Pulmonary artery endothelial cell (primary cell): ENCODE results near the gene MCM3. TPM values are rescaled to one million over a fixed set of nuclear protein-coding genes. Genes with fewer than 3 reads are reported as not detected.

Experiments
- DNase-seq: peaks from one replicate; pipeline ENCODE4 v3.0.0-alpha.2; 2011; ENCODE audit warnings: low read depth, low spot score
- total RNA-seq: library from RNA; depleted of rRNA; stranded (reverse); fragments of >200 nt; gene quantifications from 2 replicates; pipeline ENCODE4 v1.2.3, GENCODE V29; 2014

MCM3 gene
- total RNA-seq, 1 donor from 2014 or later: 88.2 TPM

DNA sequence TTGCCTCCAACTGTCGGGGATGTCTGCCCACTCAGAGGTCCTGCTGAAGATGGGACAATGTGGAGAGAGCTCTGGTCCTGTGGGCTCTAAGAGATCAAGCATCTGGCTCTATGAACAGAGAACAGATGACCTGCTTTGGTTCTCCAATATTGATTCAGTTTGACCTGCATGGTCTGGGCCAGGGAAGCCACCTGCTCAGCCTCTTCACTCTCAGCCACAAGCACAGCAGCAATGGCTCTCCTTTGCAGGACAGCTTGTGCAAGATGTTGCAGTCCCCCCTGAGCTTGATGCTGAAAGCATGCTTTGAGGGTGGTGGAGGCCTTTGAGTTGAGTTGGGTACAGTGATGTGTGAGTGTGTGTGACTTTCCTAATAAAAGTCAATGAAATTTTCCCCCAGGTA, 18.6 kb upstream of the MCM3 start:
- DNase-seq: no peak

DNA sequence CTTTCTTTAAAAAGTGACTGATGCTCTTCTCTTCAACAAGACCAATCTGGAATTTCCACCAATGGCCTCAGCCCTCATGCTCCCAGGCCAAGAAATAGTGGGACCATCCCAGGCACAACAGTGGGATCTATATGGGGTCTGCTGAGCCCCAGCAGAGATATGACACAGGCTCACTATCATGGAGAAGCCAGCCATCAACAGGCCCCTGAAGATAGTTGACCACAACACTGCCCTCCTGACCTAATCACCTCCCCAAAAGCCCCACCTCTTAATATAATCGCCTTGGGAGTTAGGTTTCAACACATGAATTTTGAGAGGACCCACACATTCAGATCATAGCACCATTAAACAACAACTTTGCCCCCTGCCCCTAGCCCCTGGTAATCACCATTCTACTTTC, 16.8 kb upstream of the MCM3 start:
- no peak for DNase-seq

DNA sequence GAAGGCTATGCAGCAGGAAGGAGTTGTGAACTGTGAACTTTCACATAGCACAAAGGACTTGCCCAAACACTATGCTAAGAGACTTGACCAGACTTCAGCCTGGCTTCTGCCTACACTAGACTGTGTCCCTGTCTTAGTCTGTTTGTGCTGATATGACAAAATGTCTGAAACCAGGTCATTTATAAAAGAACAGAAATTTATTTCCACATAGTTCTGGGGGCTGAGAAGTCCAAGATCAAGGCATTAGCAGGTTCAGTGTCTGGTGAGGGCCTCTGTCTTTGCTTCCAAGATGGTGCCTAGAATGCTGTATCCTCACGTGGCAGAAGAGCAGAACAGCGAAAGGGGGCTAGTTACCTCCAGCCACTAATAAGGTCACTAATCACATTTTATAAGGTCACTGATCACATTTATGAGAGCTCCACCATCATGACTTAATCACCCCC, 16.0 kb upstream of the MCM3 start:
- no peak for DNase-seq

DNA sequence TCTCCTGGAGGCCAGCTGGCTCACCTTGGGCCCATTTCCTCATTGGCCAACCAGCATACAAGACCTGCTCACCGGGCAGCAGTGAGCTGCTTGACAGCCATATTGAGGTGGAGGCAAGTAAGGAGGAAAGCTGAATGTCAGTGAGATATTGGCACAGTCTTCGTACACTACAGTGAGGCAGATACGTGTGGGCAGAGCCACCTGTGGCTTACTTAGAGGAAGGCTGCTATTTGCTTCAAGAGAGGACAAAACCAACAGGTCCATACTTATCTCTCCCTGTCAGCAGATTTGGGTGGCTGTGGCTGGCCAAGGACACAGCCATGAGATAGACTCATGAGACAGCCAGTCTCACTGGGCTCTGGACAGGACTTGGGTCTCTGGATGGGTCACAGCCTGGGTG, 15.1 kb upstream of the MCM3 start:
- DNase-seq: no peak

DNA sequence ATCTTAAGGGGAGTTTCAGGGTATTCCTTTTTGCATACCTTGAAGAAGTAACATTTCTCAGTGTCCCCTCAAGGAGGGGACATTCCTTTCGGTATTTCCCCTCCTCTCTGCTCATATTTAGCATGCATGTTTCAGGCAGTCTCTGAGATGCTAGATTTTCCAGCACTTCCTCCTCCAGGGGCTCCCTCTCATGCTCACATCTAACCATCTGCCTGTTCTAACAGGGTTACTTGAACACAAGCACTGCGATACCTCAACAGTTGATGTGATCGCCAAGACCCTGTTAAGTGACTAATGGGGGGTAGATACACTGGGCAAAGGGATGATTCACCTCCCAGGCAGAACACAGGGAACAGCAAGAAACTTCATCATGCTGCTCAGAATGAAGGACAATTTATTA, 12.9 kb upstream of the MCM3 start:
- DNase-seq: no peak

DNA sequence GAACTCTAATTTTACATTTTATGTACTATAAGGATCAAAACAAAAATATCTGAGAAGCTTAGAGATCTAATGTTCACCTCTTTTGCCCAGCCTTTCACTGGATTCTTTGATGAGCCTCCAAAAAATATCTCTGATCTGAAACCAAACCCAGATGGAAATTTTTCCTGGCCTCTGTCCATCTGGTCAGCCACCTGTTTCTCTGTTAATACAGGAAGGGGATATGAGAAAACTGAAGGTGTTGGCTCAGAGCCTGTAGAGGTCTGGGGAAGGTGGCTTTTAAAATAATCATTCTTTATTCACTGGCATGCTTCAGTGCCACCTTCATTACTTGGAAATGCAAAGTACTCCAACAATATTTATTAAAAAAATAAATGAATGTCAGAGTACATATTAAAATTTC, 8.5 kb upstream of the MCM3 start:
- DNase-seq: no peak

DNA sequence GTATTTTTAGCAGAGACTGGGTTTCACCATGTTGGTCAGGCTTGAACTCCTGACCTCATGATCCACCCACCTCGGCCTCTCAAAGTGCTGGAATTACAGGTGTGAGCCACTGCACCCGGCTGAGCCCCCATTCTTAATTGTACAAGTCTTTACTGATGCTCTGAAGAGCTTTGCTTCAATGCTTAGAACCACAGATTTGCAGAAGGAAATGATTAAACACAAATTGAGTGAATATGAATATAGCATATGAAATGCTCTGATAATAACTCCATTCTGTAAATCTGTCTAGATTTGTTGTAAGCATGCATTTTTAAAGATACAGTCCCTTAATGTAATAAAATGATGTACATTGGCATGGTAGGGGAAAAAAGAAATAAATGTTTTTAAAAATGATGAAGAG, 4.3 kb upstream of the MCM3 start:
- no peak for DNase-seq

DNA sequence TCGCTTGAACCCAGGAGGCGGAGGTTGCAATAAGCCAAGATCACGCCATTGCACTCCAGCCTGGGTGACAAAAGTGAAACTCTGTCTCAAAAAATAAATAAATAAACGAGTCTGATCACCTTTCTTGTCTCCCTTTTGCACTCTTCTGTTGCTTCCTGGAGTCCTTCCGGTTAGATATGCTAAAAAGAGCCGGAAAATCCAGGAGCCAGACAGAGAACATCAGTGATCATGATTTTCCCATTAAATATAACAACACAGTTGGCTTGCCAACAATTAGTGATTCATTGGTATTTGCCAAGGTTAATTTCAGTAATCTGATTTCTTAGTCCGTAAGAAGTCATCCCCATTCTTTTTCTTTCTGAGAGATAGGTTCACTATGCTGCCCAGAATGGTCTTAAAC, 3.7 kb upstream of the MCM3 start:
- no peak for DNase-seq

DNA sequence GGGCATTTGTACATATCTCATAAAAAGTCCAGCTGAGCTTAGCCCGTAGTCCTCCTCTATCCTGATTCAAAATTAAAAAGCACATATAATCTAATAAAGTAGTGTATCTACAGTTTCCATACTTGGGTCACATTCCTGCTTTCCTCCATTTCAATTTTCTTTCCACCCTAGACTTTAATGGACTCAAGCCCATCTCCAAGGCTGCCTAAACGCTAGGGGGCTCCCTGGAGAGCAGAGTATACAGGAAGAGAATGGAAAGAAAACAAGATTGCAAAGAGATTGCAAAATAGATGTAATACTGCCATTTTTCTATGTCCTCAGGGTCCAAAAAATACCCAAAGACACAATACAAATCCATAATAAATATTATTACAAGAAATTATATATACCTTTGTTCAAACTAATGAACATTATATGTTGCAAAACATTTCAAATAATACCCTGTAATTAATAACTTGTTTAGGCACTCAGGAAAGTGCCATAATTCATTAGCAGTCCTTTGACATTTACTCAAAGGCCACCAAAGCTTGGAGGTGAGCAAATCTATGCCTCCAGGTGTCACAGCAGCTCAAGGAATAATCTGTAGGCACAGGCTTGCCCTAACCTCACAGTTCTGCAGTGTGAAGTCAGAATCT, 2.4 kb upstream of the MCM3 start:
- no peak for DNase-seq

DNA sequence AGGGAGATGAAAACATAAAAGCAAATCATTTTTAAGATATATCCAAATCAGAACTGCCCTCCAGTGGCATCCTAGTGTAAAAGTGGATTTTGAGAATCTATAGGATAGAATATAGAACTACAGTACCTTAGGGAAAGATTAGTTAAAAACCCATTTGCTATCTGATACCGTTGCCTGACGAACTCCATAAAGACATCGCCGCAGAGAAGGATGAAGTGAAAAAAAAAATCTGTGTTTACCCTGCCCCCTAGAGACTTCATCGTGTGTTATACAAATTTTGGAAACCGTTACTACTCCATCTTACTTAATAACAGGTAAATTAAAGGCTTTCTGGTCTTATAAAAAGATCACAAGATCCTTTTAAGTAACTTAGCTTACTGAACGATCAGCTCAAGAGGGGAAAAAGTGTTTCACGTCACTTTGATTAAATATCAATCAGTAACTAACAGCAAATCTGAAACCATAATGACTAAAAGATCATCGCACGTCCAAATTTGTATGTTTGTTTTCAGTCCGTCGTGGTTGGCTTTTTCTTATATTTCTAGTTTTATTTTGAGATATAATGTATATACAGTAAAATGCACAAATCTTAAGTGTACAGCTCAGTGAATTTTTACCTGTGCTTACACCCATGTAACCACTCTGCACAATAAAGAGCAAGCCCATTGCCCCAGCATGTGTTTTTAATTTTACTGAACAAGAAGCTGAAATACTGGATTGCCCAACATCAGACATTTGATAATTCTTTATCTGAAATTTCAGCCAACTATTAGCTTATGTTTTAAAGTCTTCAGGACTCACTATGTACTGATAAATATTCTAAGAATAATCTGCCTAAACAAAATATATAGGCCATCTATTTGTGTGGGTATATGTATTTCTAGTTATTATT, 881 bp upstream of the MCM3 start:
- no peak for DNase-seq

DNA sequence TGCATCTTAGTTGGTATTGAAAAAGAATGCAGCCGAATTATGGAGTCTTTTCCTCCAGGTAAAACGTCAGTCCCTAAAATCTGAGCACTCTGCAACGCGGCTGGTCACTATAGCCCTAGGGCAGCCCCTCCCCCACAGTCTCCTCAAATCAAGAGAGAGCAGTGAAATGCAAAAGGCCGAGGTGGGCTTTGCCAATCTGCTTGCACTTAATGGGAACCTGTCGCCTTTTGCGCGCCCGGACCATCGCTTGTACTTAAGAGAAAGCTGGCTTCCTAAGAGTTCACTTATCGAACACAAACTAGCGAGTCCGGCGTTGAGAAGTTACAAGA, 447 bp downstream of the MCM3 start:
- DNase-seq: no peak

DNA sequence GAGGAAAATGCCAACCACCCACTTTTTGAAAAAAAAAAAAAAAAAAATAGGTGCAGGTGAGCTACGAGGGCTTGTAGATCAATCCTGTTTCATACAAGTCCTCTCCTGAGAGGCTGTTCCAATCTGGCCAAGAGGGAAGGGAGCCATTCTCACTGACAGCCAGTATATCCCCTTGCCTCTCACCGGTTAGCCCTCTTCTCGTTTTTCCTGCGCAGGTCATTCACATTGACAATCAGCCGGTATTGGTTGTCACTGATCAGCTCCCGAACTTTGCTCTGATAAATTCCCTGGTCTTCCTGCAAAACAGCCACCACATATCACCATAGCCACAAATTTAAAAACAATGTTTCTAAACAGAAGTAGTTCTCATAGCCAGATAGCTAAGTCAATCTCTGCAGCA, 1.4 kb downstream of the MCM3 start:
- no peak for DNase-seq

DNA sequence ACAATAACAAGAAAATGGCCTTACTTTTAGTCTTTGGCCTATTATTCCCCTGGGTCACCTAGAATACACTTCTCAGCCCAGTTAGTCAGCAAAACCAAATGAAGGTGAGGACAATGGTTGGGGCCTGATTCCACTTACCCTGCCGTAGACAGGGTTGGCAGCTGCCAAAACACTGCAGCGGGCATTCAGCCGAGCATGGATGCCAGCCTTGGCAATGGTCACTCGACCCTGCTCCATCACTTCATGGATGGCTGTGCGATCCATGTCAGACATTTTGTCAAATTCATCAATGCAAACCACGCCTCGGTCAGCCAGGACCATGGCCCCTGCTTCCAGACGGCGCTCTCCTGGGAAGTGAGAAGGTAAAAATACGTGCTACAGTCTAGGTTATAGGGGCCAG, 8.4 kb downstream of the MCM3 start:
- no peak for DNase-seq

DNA sequence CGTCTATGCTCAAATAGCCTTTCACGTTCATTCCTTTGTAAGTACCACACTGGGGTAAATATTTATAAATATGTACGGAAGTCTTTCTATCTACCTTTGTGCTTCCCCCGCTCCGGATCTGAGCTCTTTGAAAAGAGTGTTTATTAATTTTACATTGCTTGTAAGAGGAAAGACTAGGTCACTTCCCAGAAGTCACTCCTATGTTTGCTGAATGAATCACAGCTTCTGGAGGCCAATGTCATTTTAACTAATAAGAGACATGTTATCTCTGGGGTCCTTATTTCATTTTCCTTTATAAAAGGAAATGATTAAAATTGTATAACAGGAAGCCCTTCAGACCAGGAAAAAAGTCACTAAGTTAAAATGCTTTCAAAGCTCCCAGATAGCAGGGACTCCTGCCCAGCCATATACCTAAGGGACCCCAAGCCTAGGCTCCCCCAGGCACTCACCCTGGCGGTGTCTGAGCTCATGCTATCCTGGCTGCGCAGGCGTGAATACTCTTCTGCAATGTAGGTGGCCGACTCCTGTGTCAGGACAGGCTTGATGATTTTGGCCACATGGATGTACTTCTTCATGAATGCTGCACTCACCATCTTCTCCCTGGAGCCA, 12.6 kb downstream of the MCM3 start:
- DNase-seq: peak; percentile 68

DNA sequence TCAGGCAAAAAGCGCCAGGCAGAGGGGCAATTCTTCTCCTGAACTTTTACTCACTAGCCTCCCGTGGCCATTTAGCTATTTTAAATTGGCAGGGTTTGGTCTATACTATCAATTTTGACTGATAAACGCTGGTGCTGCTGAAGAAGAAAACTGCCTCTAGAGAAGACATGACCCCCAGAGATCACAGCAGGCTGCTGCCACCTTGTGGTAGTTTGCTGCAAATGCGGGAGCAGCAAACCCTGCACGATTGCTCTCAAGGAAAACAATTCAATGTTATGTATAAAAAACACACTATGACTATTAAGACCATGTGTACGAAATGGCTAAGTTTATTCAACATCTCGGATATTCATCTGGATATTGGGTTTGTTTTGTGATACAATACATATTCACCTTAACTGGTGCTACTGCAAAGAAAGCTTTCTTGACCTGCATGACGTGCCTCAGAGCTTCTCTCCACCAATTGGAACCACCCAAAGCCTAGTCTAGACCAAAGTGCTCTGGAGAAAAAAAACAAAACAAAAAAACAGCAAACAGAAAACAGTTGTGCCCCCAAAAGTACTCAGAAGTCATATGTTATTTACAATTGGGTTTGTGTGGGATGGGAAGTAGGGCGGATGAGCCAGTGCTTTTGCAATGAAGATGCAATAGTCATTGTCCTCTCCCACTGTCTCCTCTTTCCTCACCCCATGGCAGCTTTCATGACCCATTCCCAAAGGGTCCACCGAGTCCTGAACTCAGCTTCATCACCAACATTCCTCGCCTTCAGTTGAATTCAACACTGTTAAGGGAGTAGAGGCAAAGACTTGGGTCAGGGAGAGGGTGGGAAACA, 20.6 kb downstream of the MCM3 start:
- DNase-seq: peak; percentile 17

DNA sequence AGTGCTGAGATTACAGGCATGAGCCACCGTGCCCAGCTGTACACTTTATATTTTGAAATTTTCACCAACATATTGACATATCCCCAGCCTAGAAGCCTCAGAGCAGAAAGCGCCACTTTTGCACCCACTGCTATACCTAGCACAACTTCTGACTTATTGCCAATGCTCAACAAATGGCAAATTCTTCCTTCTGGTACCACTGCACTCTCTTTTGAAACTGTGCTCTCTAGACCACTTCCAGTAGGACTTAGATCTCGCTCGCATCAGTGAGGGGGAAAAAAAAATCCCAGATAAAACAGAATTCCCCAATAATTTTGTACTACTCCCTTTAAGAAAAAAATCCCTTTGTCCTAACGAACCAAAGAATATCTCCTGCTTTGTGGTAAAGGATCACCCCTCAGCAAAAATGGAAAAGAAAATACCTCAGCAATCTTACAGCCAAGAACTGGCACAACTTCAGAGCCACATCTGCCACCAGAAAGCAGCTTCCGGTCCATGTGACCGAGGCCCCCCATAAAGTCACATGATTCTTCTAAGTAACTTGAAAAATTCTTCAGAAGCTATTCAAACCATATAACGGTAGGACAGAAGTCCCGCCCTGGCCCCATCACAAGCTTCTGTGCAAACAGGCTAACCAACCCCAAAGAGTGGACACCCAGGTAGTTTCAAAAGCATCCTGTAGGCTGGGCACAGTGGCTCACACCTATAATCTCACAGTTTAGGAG, 21.8 kb downstream of the MCM3 start:
- DNase-seq: no peak

DNA sequence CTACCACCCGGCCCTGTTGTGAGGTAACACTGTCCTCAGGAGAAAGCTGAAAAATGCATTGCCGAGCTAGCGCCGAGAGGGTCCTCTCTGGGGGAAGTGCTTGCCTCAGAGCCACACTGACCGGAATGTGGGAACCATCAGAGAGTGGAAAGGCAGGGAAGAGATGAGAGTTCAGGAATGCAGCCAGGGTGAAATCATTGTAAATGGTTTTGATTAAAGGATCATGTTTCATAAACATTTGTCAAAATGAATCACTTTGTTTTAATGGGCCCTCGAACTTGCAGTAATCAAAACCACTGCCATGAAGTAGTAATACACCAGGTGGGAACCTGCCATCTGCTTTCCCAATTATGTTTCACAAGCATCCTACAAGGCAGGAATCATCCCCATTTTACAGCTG, 23.3 kb downstream of the MCM3 start:
- DNase-seq: no peak

DNA sequence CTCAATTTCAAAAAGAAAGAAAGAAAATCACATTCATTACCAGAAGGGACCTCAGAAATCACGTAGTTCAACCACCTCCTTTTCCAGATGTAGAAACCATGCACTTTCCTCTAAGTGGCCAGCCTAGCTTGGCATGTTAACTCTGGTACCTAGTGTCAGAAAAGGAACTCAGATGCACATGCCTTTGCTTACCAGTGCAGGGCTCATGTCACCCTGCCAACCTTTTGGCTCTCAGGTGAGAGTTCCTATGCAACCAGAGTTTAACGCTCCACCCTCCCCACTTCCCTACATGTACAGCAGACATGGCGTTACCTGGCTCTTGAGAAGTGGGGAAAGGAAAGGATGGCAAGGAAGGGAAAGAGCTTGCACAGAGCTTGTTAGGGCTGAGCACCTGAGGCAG, 23.9 kb downstream of the MCM3 start:
- no peak for DNase-seq

DNA sequence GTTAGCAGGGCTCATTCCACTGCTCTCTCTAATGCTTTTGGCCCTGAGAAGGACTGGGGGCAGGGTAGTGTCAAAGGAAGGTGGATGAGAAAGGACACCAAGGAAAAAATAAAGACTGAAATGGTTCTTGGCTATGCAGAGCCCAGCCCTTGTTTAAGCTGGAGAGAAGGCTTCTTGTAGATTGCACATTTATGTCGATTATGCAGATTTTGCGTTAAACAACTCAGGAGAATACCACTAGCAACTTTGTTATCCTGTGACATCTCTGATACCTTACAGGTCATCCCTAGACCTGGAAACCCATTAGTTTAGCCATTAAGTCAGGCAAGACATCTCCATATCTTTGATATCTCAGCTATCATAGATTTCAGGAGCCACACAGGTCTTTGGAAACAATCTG, 29.1 kb downstream of the MCM3 start:
- DNase-seq: no peak

DNA sequence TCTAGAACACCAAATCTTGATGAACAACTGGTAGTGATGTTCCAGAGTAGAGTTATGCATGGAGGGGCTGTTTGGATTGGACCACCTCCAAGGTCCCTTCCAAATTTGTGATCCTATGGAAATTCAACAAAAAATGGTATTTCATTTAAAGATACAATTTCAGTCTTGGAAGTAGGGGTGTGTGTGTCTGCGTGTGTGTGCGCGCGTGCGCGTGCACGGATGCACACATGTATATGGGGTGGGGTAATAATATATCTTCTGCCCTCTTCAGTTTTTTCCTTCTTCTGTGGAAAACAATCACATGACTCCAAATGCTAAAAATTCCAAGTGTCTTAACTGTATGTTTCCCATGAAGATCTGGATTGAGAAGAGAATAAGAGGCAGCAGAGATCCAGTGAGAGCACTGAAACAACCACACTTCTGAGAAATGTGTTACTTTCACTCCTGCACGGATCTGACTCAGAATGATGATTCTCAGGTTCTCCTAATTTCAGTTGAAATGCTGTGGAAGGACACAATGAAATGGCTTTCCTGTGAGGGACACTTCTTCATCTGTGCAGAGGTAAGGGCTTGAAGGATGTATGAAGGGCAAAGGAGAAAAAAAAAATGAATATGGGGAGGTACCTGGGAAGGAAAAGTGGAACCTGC, 29.7 kb downstream of the MCM3 start:
- no peak for DNase-seq

DNA sequence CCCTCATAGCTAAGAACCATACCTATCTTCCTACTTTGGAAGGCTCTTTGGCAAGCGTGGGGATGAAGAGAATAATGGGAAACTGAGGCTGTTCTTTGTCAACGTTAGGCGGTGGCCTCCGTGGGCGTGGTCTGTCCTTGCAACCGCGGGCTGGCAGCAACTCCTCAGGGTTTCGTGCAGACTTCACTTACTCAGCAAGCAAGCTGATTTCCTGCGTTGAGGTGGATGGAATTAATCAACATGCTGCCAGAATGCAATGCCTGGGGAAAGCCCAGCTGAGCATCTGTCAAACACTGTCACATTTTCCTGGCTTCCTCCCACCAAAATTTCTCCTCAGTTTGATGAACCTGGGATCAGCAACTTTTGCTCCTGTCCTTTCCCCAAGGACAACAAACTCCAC, 31.0 kb downstream of the MCM3 start:
- no peak for DNase-seq
